ENCODE data around the gene A2ML1.

- no peak for TF ChIP-seq POLR2A (IDR thresholded peaks at IDR 0.05)
- no peak for TF ChIP-seq CTCF (IDR thresholded peaks at IDR 0.05)
- no peak for TF ChIP-seq POLR2AphosphoS5 (IDR thresholded peaks at IDR 0.05)
- TF ChIP-seq EP300 (IDR thresholded peaks at IDR 0.05; ENCODE audit: low read depth) = no peak
Observed at GRCh38 chr12:8819666-8819980, 2.8 kb upstream of the A2ML1 start.
